NCI-H1694 (cell line): ENCODE results near the gene HSPA5.
"Not testable (repeated sequence)": the region's sequence is repeated elsewhere in the genome, so short reads cannot be mapped to it uniquely, and the experiment has no call there.

Source experiments
- DNase-seq: peaks from one replicate; lab custom pipeline; 2025; lab: John Stamatoyannopoulos, UW

Gene HSPA5

GRCh38 chr9:125241000-125241862 is at the start of gene HSPA5:
TSS of gene HSPA5 (minus strand) at chr9:125241343. CDS start at chr9:125241126, 217 bp downstream.
- DNase-seq: peak; percentile 99

GRCh38 chr9:125286935-125287433 is 45.8 kb upstream of the HSPA5 start:
- DNase-seq: not testable (repeated sequence)

GRCh38 chr9:125284855-125285254 is 43.7 kb upstream of the HSPA5 start:
- DNase-seq: no peak

DNA sequence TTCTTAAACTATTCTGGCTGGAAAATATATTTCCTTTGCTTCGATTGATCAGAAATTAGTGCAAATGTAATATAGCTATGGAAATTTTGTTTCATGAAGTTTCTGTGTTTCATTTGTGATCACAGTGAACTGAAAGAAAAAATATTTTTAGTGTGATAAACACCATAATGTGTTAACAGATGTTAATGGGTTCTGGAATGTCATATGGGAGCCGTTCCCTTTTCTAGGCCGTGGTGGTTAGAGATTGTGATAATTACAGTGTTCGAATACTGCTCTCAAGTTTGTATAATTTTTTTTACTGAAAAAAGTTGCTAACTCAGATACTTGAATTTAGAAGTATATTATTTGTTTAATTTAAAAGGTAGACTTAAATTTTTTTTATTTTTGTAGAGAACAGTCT is 39.8 kb upstream of the HSPA5 start:
- DNase-seq: peak; percentile 60

DNA sequence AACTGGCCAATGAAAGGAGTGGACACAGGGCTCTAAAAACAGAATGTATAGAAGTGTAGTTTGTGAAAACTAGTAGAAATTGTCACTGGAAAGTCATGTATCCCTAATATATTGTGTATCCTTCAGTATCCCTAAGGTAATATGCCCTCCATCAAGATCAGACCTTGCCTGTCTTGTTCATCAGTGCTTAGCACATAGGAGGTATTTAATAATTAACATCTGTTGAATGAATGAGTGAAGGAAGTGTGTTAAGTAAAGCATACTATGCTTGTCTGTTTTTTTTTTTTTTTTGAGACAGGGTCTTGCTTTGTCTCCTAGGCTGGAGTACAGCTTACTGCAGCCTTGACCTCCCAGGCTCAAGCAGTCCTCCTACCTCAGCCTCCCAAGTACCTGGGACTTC is 36.3 kb upstream of the HSPA5 start:
- DNase-seq: no peak

GRCh38 chr9:125276771-125277170 is 35.6 kb upstream of the HSPA5 start:
- no peak for DNase-seq

DNA sequence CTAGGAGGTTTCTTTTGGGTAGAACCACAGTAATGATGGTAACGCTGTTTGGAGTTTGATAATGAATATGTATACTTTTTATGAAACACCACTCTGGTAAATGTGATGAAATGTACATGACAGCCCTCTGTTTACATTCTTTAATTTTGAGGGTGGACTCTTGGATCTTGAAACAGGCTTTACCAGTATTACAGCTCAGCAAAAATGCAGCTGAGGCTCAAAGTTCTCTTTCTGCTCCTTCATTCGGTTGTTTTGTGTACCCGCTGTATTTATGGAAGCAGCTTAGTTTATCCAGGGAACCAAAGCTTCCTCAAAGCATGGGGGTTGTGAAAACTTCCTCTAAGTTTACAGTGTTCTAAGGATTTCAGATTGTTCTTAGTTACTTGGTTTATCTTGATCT is 31.6 kb upstream of the HSPA5 start:
- no peak for DNase-seq

DNA sequence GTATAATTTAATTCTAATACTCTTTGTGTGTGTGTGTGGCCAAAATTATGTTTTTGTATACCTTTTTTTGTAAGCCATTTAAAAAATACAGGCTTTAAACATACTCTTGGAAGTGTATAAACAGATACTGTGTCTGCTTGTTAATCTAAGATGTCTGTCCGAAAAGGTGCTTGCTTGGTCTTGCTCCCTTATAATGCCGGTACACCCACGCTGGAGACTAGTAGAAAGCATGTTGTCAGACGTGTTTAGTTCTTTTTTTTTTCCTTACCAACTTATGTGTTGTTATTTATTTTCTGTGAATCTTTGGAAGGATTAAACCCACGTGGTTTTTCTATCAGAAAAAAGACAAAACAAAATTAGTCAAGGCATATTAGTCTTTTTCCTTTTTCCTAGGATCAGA is 29.9 kb upstream of the HSPA5 start:
- DNase-seq: no peak

DNA sequence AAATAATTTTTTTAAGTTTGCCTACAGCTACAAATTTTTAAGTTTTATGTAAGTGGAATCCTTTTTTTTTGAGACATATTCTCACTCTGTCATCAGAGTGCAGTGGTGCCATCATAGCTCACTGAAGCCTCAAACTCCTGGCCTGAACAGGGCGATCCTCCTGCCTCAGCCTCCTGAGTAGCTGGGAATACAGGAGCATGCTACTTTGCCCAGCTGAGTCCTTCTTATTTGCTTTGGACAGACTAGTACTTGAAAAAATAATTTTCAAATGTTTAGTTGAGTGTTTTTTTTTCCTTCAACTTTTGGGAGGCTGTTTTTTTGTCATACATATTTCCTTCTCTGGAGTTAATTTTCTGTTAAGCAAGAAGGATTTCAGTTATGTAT is 27.9 kb upstream of the HSPA5 start:
- no peak for DNase-seq

- no peak for DNase-seq
Observed at GRCh38 chr9:125268394-125269013, 27.4 kb upstream of the HSPA5 start.

GRCh38 chr9:125264068-125264467 is 22.9 kb upstream of the HSPA5 start:
- not testable (repeated sequence) for DNase-seq

- DNase-seq: peak; percentile 5
Observed at GRCh38 chr9:125262294-125262991, 21.3 kb upstream of the HSPA5 start.

DNA sequence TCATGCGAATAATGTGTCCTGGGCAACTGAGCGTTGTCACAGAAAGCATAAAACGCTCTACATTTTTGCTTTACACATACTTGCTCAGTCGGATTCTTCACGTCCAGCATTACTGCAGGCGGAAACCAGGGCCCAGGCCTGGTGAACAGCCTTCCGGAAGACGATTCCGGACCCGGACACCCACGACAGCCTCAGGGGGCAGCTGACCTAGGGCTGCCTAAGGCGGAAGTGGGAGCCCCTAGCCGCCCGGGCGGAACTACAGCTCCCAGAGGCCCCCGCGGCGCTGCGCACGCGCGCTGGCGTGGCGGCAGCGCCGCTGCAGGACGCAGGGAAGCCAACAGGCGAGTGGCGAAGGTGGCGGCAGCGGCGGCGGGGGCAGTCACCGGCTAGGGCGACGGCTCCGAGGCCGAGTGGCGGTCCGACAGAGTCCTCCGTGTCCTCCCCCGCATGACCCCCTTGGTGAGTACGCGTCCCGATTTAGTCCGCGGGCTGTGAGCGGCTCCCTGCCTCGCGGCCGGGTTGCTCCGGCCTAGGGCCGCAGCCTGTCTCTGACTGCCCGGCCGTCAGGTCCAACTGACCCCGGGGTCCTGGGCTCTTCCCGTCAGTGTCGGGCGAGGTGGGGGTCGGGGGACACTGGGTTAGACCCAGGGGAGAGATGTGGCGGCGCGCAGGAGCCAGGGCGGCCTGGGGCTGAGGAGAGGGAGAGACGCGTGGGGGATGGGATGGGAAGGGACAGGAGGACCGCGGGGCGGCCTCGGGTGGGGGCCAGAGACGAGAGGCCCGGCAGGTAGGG is 20.6 kb upstream of the HSPA5 start, which contains the start of gene GAPVD1:
TSS of gene GAPVD1 (plus strand) at position 326 of the 793 bp plus-strand sequence. CDS start 37,096 bp downstream, outside the sequence.
- DNase-seq: peak; percentile 42

DNA sequence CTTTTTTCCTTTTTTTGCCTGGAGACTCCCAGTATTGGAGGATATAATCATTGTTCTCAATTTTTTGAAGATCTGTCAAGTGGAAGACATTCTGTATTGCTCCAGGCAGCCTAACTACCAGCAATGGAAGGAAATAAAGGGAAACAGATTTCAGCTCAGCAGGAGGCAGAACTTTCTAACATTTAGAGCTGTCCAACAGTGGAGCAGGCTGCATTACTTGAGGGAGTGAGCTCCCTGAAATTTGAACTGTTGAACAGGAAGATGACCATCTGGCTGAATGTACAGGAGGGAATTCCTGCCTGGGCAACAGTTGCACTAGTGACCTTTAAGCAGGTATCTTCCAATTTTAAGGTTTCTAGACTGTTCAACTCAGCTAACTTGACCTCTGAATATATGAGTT is 19.4 kb upstream of the HSPA5 start:
- DNase-seq: no peak

DNA sequence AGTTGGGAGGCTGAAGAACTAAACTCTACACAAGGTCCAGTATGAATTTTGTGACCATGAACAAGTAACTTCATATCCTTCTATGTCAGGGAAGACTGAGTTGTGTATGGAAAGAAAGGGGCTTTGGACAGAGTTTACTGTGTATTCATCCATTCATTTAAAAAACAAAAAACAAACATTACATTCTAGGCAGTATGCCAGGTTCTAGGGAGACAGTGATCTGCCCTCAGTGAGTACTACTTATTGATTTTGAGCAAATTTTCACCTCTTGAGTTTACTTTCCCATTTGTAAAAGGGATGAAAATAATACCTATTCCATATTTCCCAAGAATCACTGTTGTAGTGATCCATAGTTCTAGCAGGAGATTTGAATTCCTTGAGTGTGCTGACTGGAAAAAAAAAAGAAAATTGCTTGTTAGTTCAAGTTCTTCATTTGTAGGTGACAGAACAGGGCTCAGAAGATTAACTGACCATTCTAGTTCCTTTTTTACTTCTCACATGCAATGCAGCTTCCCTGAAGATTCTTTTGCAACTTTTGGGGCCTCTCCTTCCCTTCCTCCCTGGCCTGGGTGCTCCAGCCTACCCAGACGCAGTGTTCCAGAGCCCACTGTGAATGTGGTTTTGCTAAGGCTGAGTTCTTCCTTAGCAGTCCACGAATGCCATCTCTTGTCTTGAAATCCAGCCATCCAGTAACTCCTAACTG is 17.8 kb upstream of the HSPA5 start:
- no peak for DNase-seq

- no peak for DNase-seq
Observed at GRCh38 chr9:125258160-125258785, 17.1 kb upstream of the HSPA5 start.

DNA sequence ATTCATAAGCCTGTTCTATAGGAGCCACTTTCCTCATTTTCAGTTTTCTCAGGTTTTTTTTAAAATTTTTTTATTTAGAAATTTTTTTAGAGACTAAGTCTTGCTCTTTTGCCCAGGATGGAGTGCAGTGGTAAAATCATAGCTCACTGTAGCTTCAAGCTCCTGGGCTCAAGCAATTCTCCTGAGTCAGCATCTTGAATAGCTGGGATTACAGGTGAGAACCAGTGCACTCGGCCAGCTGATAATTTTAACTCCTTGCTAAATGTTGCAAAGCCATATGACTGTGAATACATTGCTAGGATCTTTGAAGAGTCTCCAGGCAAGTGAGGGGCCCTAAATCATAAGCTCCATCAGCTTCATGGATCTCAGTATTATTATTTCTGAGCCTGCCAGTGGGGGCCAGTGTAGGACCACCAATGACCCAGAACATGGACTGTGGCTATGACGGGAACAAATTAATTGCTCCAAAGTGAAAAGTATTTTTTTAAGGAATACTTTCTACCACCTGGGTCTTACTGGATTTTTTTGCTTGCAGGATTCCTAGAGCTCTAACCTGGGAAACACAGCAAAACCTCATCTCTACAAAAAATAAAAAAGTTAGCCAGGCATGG is 14.7 kb upstream of the HSPA5 start:
- DNase-seq: peak; percentile 23

- no peak for DNase-seq
Observed at GRCh38 chr9:125254231-125254630, 13.1 kb upstream of the HSPA5 start.

- no peak for DNase-seq
Observed at GRCh38 chr9:125246261-125246667, 5.1 kb upstream of the HSPA5 start.

DNA sequence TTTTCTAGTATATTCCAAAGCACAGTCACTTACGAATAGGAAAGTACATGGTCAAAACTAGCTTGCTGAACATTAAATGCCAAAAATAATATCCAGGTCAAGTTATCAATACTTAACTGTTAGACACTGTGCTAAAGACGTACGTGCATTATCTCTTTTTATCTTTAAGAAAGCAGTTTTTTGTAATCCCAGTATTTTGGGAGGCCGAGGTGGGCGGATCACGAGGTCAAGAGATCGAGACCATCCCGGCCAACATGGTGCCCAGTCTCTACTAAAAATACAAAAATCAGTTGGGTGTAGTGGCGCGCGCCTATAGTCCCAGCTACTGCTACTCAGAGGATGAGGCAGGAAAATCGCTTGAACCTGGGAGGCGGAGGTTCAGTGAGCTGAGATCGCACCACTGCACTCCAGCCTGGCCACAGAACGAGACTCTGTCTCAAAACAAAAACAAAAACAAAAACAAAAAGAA is 2.7 kb upstream of the HSPA5 start:
- no peak for DNase-seq
